Measurements from ENCODE around the gene CPAMD8. TPM values are rescaled to one million over a fixed set of nuclear protein-coding genes. Genes with fewer than 3 reads are reported as not detected.

The CPAMD8 gene
- total and polyA plus RNA-seq, 2 of the 8 experiments (the other 6 are each of a cell fraction or from before 2014, with no cell fraction given): 6.1 to 9.2 TPM

- Histone ChIP-seq H3K9me3 (ENCODE audit: insufficient read depth in 2 of 2, low read depth in 1 of 2, low read length in 1 of 2) (peaks cover 3 to 8% of the 10 kb centered on the region in 2 experiments), H3K4ac (replicated peaks; ENCODE audit: insufficient read length, low read depth, low read length) (no peak overlapping the region), H3K14ac (ENCODE audit: insufficient read length) (no peak overlapping the region), H4K5ac (ENCODE audit: insufficient read length, low read depth, low read length) (no peak overlapping the region), H2AFZ (ENCODE audit: low read length) (no peak overlapping the region), H3K4me1 (replicated peaks in 1 of 4; ENCODE audit: control insufficient read depth in 3 of 4, insufficient read depth in 4 of 4, low read length in 3 of 4) (peaks cover 2 to 9% (median 5%) of the 10 kb centered on the region in 4 experiments; a peak in 5 of 7 replicates), H3K4me3 (ENCODE audit: extremely low read depth in 1 of 4, insufficient read depth in 2 of 4, low read depth in 3 of 4, low read length in 4 of 4) (no peak overlapping the region), H2AK5ac (ENCODE audit: low read depth, low read length) (no peak overlapping the region), H3K79me1 (ENCODE audit: low read depth, low read length) (no peaks in the 10 kb centered on the region), H2BK5ac (ENCODE audit: low read depth, low read length) (no peak overlapping the region), H3K27ac (ENCODE audit: low read depth, low read length) (no peak overlapping the region), H3K23me2 (ENCODE audit: low read depth, low read length) (peaks cover 11% of the 10 kb centered on the region), H3K56ac (replicated peaks; ENCODE audit: insufficient read length, low read depth, low read length) (no peak overlapping the region), H3K4me2 (ENCODE audit: insufficient read depth in 1 of 2, low read depth in 2 of 2, low read length in 2 of 2) (no peak overlapping the region), H3K36me3 (ENCODE audit: control insufficient read depth in 2 of 4, insufficient read depth in 4 of 4, low read length in 3 of 4) (no peaks in the 10 kb centered on the region), H3K23ac (ENCODE audit: insufficient read length) (no peak overlapping the region), H4K20me1 (replicated peaks in 1 of 2; ENCODE audit: control insufficient read depth in 1 of 2, insufficient read depth in 2 of 2, low read length in 2 of 2) (peaks cover 0 to 3% of the 10 kb centered on the region in 2 experiments), H4K8ac (ENCODE audit: extremely low read depth, insufficient read depth, low read length) (no peak overlapping the region), H2BK120ac (replicated peaks; ENCODE audit: low read depth, low read length) (no peak overlapping the region), H2BK12ac (ENCODE audit: low read depth, low read length) (no peak overlapping the region), H3K79me2 (ENCODE audit: control insufficient read depth in 1 of 2, insufficient read depth in 2 of 2, low read length in 2 of 2) (peaks cover 0 to 3% of the 10 kb centered on the region in 2 experiments; a peak in 2 of 4 replicates), H2BK20ac (ENCODE audit: low read length) (no peak overlapping the region), H2BK15ac (ENCODE audit: low read length) (no peak overlapping the region), H3K27me3 (replicated peaks in 1 of 4; ENCODE audit: control insufficient read depth in 3 of 4, extremely low read depth in 1 of 4, insufficient read depth in 3 of 4, low read length in 3 of 4) (peaks cover 0 to 6% (median 3%) of the 10 kb centered on the region in 4 experiments; a peak in 3 of 7 replicates), H4K91ac (replicated peaks; ENCODE audit: insufficient read length, low read length) (no peak overlapping the region), H3K9ac (replicated peaks in 1 of 4; ENCODE audit: extremely low read depth in 1 of 4, low read depth in 3 of 4, low read length in 3 of 4) (no peak overlapping the region), H3K18ac (ENCODE audit: extremely low read depth, low read length) (no peak overlapping the region)
- WGBS, 2 experiments (ENCODE audit: extremely low coverage in 1 of 2, insufficient coverage in 1 of 2, insufficient read length in 1 of 2, insufficient replicate concordance in 2 of 2, low coverage in 1 of 2, low lambda C conversion rate in 2 of 2, missing lambda C conversion rate in 1 of 2): 84% methylated on average over 7 of the region's 7 CpGs; no CpG with 5 or more reads in 1 of the 2 experiments
- DNase-seq (ENCODE audit: low read depth in 1 of 2, low spot score in 2 of 2): no peak
- FAIRE-seq: no peak
- ChIA-PET CTCF (ENCODE audit: partially characterized antibody) (no interaction called here), POLR2A (ENCODE audit: partially characterized antibody) (no interaction called here)
- TF ChIP-seq TAF7 (optimal IDR thresholded peaks at IDR 0.05; ENCODE audit: borderline replicate concordance, low read depth, low read length) (no peak), FOSL1 (IDR thresholded peaks at IDR 0.05; ENCODE audit: insufficient read depth, low read depth, low read length) (no peak), ATF3 (IDR thresholded peaks at IDR 0.05; ENCODE audit: insufficient read depth, low read depth, low read length) (no peak), SIRT6 (IDR thresholded peaks at IDR 0.05; ENCODE audit: low read length) (no peak), SP2 (IDR thresholded peaks at IDR 0.05; ENCODE audit: low read length) (no peak), YY1 (IDR thresholded peaks at IDR 0.05; ENCODE audit: low read depth, low read length) (no peak), SAP30 (IDR thresholded peaks at IDR 0.05; ENCODE audit: insufficient read depth, insufficient replicate concordance, low read length) (no peak), KDM1A (IDR thresholded peaks at IDR 0.05; ENCODE audit: borderline replicate concordance, low read length) (no peak), PHF8 (conservative IDR thresholded peaks at IDR 0.05; ENCODE audit: low read depth, low read length) (no peak), JUND (IDR thresholded peaks at IDR 0.05; ENCODE audit: low read length) (no peak), MAFK (IDR thresholded peaks at IDR 0.05; ENCODE audit: low read depth, low read length) (no peak)
These were observed 3.9 kb downstream of the CPAMD8 start for GRCh38 chr19:17022738-17023137.

All from H1 (cell line).